Tibial nerve (tissue), 4 donors: ENCODE measurements around the gene SLC66A3.

Experiments used
- CTCF ChIP-seq, 5 experiments: fragments of 200-600 bp in 3 of 5; fragments of 450-650 bp in 2 of 5; sonication (generic) in 3 of 5; IDR thresholded peaks; one replicate each; pipeline ENCODE4 v1.5.1; 2016 to 2019; ENCODE audit warnings: antibody characterized with exemption in 5 of 5, mild to moderate bottlenecking in 3 of 5, moderate library complexity in 2 of 5
- EP300 ChIP-seq, 2 donors: sonication (generic); formaldehyde crosslinking; IDR thresholded peaks; one replicate each; pipeline ENCODE4 v1.6.1; 2017; ENCODE audit warnings: antibody characterized with exemption in 2 of 2, mild to moderate bottlenecking in 1 of 2
- POLR2A ChIP-seq, 2 donors: fragments of 450-650 bp; IDR thresholded peaks; one replicate each; pipeline ENCODE4 v1.6.1; 2017; ENCODE audit warnings: antibody characterized with exemption in 2 of 2, mild to moderate bottlenecking in 2 of 2, moderate library complexity in 2 of 2

DNA sequence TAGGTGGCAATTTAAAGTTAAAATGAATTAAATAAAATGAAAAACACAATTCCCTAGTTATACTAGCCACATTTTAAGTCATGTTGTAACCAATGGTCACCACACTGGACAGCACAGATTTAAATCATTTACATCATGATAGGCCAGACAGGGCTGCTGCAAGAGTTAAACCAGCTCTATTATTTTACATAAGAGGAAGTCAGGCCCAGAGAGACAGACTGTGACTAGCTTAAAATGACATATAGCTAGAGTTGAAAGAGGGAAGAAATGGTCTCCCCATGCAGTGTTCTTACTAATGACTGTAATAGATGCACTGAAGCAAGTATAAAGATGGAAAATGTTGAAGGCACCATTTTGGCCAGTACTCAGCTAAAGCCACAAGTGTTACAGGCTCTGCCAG lies 69.6 kb downstream of the SLC66A3 start:
- TF ChIP-seq CTCF (IDR thresholded peaks at IDR 0.05) (no peak), POLR2A (IDR thresholded peaks at IDR 0.05) (no peak), EP300 (IDR thresholded peaks at IDR 0.05) (no peak)
